Mesenchymal stem cell (in vitro differentiated cells and primary cell): ENCODE measurements around the gene LRRC41.

ENCODE experiments used
- DNase-seq: peaks from one replicate; pipeline ENCODE4 v3.0.0-alpha.2; 2013
- H2AFZ ChIP-seq: one replicate; pipeline ENCODE4 v1.6.1; 2013; ENCODE audit warnings: low read depth, mild to moderate bottlenecking, control low read depth, inconsistent platforms, low read length, moderate library complexity
- H2AK5ac ChIP-seq: 2 replicates; pipeline ENCODE4 v1.6.1; 2013; ENCODE audit warnings: low read length, moderate library complexity, mild to moderate bottlenecking, inconsistent platforms; ENCODE audit not compliant: severe bottlenecking
- H2BK120ac ChIP-seq: one replicate; pipeline ENCODE4 v1.6.1; 2013; ENCODE audit warnings: low read depth, mild to moderate bottlenecking, inconsistent platforms, low read length, moderate library complexity
- H2BK12ac ChIP-seq, 2 experiments: one replicate each; pipeline ENCODE4 v1.6.1; 2013; ENCODE audit warnings: inconsistent platforms in 2 of 2, low read length in 2 of 2, mild to moderate bottlenecking in 2 of 2, moderate library complexity in 2 of 2, control low read depth in 1 of 2
- H2BK15ac ChIP-seq: one replicate; pipeline ENCODE4 v1.6.1; 2013; ENCODE audit warnings: mild to moderate bottlenecking, low read depth, inconsistent platforms; ENCODE audit not compliant: poor library complexity, severe bottlenecking
- H2BK5ac ChIP-seq: 2 replicates; pipeline ENCODE4 v1.6.1; 2013; ENCODE audit warnings: low read depth, mild to moderate bottlenecking, low read length, control low read depth, inconsistent platforms; ENCODE audit not compliant: poor library complexity, severe bottlenecking
- H3K14ac ChIP-seq, 2 experiments: one replicate each; pipeline ENCODE4 v1.6.1; 2013; ENCODE audit warnings: inconsistent platforms in 2 of 2, low read length in 2 of 2, control low read depth in 1 of 2, mild to moderate bottlenecking in 1 of 2, moderate library complexity in 1 of 2
- H3K18ac ChIP-seq, 2 experiments: one replicate each; pipeline ENCODE4 v1.6.1; 2013; ENCODE audit warnings: inconsistent platforms in 2 of 2, low read length in 2 of 2, control low read depth in 1 of 2, low read depth in 1 of 2, mild to moderate bottlenecking in 1 of 2
- H3K23ac ChIP-seq, 2 experiments: one replicate each; pipeline ENCODE4 v1.6.1; 2013; ENCODE audit warnings: inconsistent platforms in 2 of 2, low read length in 2 of 2, mild to moderate bottlenecking in 2 of 2, moderate library complexity in 2 of 2, control low read depth in 1 of 2
- H3K27ac ChIP-seq: 2 replicates; pipeline ENCODE4 v1.5.1; 2013; ENCODE audit warnings: mild to moderate bottlenecking, moderate library complexity, low read length, control low read depth, inconsistent platforms; ENCODE audit not compliant: poor library complexity, severe bottlenecking
- H3K27me3 ChIP-seq, 2 experiments: 2 replicates each; pipeline versions ENCODE4 v1.6.1 to v1.7.0; 2013; ENCODE audit warnings: low read length in 2 of 2, mild to moderate bottlenecking in 2 of 2, moderate library complexity in 2 of 2, control low read depth in 1 of 2, inconsistent platforms in 1 of 2; ENCODE audit not compliant: control insufficient read depth in 1 of 2, insufficient read depth in 1 of 2
- H3K36me3 ChIP-seq, 2 experiments: 2 replicates each; pipeline versions ENCODE4 v1.6.1 to v1.7.0; 2013; ENCODE audit warnings: low read length in 2 of 2, control low read depth in 1 of 2, inconsistent platforms in 1 of 2, low read depth in 1 of 2, mild to moderate bottlenecking in 1 of 2; ENCODE audit not compliant: insufficient read depth in 2 of 2, control insufficient read depth in 1 of 2
- H3K4ac ChIP-seq, 2 experiments: one replicate each; pipeline ENCODE4 v1.6.1; 2013; ENCODE audit warnings: inconsistent platforms in 2 of 2, low read length in 2 of 2, mild to moderate bottlenecking in 2 of 2, moderate library complexity in 2 of 2, control low read depth in 1 of 2, low read depth in 1 of 2
- H3K4me1 ChIP-seq: 2 replicates; pipeline ENCODE4 v1.6.1; 2013; ENCODE audit warnings: low read depth, low read length, control low read depth; ENCODE audit not compliant: control insufficient read depth, insufficient read depth
- H3K4me2 ChIP-seq: 2 replicates; pipeline ENCODE4 v1.6.1; 2013; ENCODE audit warnings: low read length, mild to moderate bottlenecking, inconsistent platforms; ENCODE audit not compliant: poor library complexity, severe bottlenecking
- H3K4me3 ChIP-seq, 2 experiments: 2 replicates each; pipeline versions ENCODE4 v1.5.1 to v1.7.0; 2013; ENCODE audit warnings: low read length in 2 of 2, mild to moderate bottlenecking in 2 of 2, control low read depth in 1 of 2, low read depth in 1 of 2; ENCODE audit not compliant: insufficient read depth in 1 of 2
- H3K79me1 ChIP-seq: replicated peaks from 2 replicates; pipeline ENCODE4 v1.6.1; 2013; ENCODE audit warnings: mild to moderate bottlenecking, control low read depth, low read length, inconsistent platforms; ENCODE audit not compliant: poor library complexity, severe bottlenecking
- H3K9ac ChIP-seq: 2 replicates; pipeline ENCODE4 v1.7.0; 2013; ENCODE audit warnings: mild to moderate bottlenecking, low read length, moderate library complexity
- H3K9me3 ChIP-seq: 2 replicates; pipeline ENCODE4 v1.7.0; 2013; ENCODE audit warnings: mild to moderate bottlenecking, low read length; ENCODE audit not compliant: control insufficient read depth
- H4K8ac ChIP-seq: one replicate; pipeline ENCODE4 v1.6.1; 2013; ENCODE audit warnings: inconsistent platforms, mild to moderate bottlenecking, low read length, moderate library complexity
- H4K91ac ChIP-seq: one replicate; pipeline ENCODE4 v1.6.1; 2013; ENCODE audit warnings: mild to moderate bottlenecking, low read length, inconsistent platforms
- WGBS: methylation state at CpG from one replicate; pipeline ENCODE4 v1.1.7; 2013; ENCODE audit warnings: mixed read lengths; 5-methylcytosine and 5-hydroxymethylcytosine counted together

The LRRC41 gene

DNA sequence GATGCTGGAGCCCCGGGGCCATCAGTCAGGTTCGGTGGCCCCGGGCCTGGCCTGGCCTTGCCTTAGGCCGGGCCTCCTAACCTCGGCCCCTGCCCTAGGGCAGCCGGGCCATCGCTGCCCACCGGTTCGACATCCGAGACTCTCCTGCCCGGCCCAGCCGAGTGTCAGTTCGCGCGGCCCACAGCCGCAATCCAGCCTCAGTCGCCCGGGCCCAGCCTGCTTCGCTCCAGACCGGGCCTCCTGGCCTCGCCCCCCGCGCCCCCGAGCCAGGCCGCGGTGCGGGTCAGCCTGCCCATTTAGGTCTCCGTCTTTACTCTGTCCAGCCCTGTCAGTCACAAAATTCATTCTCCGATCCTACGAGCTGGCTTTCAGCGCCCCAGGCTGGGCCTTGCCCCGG is 777 bp downstream of the LRRC41 start:
- H3K27ac ChIP-seq, result peak overlapping the region; percentile 89
- peaks cover 3 to 6% of the 10 kb centered on the region in 2 experiments for H3K36me3 ChIP-seq
- H2AK5ac ChIP-seq, result no peak overlapping the region
- H3K9me3 ChIP-seq, result no peaks in the 10 kb centered on the region
- peak overlapping the region; percentile 75 to 97 for H3K4me3 ChIP-seq
- H4K91ac ChIP-seq, result peak overlapping the region; percentile 99
- peak overlapping the region; percentile 98 for H4K8ac ChIP-seq
- peak overlapping the region; percentile 100 for H3K9ac ChIP-seq
- peak overlapping the region; percentile 81 to 99 for H3K18ac ChIP-seq
- WGBS, result 0% methylated on average over 32 of the region's 32 CpGs
- H3K4me2 ChIP-seq, result peak overlapping the region; percentile 62
- peak overlapping the region; percentile 74 for H2BK5ac ChIP-seq
- peak overlapping the region; percentile 18 for H2AFZ ChIP-seq
- H3K79me1 ChIP-seq, result peaks cover under 1% of the 10 kb centered on the region
- peak overlapping the region; percentile 73 for H2BK15ac ChIP-seq
- no peaks in the 10 kb centered on the region for H3K27me3 ChIP-seq
- peak overlapping the region in 1 of 2 experiments; percentile 67 for H2BK12ac ChIP-seq
- peak overlapping the region; percentile 94 to 98 for H3K4ac ChIP-seq
- H3K14ac ChIP-seq, result peak overlapping the region; percentile 89 to 99
- peak; percentile 58 for DNase-seq
- peak overlapping the region; percentile 98 for H2BK120ac ChIP-seq
- H3K23ac ChIP-seq, result peak overlapping the region; percentile 37 to 99
- peaks cover 18% of the 10 kb centered on the region for H3K4me1 ChIP-seq

DNA sequence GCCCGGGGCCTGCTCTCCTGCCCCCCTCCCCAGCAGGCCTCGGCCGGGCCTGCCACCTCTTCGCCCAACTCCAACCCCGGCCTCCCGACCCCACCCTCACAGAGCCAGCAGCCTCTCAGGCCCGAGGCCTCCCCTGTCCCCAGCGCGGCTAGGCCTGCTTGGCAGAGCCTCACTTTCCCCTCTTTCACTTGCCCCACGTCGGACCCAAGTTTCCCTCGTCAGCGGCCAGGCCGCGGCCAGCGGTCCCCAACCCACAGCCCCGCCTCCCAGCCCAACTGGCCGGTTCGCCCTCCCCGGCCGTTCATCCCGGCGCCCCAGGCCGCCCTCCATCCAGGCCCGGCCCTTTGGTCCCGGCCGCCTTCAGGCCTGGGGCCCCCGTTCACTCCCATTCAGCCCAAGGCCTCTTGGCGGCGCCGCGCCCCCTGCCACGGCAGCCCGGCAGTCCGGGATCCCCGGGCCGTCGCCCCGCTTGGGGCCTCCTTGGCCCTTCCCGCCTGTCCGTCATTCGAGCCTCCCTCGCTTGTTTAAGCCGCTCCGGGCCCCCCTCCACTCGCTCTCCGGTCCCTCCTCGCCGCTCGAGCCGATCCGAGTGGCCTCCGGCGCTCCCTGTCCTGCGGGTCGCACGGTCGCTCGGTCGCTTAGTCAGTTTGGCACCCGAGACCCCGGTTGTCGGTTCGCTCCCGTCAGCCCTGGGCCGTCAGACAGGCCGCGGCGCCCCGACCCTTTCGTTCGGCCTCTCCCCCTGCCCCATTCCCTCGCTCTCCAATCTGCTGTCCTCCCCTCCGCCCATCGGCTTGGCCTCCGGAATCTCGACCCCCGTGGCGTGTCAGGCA is 1.4 kb downstream of the LRRC41 start:
- Histone ChIP-seq H2AK5ac (peak overlapping the region; percentile 27), H2BK120ac (peak overlapping the region; percentile 98), H3K9me3 (no peaks in the 10 kb centered on the region), H2AFZ (peak overlapping the region; percentile 36), H4K91ac (peak overlapping the region; percentile 99), H3K27ac (peak overlapping the region; percentile 89), H3K4ac (peak overlapping the region; percentile 94 to 98), H2BK15ac (peak overlapping the region; percentile 88), H3K4me1 (peaks cover 16% of the 10 kb centered on the region), H3K4me2 (peak overlapping the region; percentile 62), H3K4me3 (peak overlapping the region; percentile 75 to 97), H3K27me3 (no peaks in the 10 kb centered on the region), H3K79me1 (peaks cover 5% of the 10 kb centered on the region), H3K36me3 (peaks cover 8 to 12% of the 10 kb centered on the region in 2 experiments), H3K9ac (peak overlapping the region; percentile 100), H2BK12ac (peak overlapping the region in 1 of 2 experiments; percentile 55), H3K23ac (peak overlapping the region; percentile 91 to 99), H2BK5ac (peak overlapping the region; percentile 90), H3K14ac (peak overlapping the region in 1 of 2 experiments; percentile 89), H4K8ac (peak overlapping the region; percentile 98), H3K18ac (peak overlapping the region; percentile 81 to 99)
- peak; percentile 68 for DNase-seq
- under 1% methylated on average over 79 of the region's 79 CpGs for WGBS

- Histone ChIP-seq H3K27me3 (no peaks in the 10 kb centered on the region), H3K4ac (peak overlapping the region; percentile 69 to 98), H3K9me3 (no peaks in the 10 kb centered on the region), H4K91ac (peak overlapping the region; percentile 99), H2AFZ (peak overlapping the region; percentile 36), H2BK15ac (no peak overlapping the region), H3K18ac (peak overlapping the region; percentile 81 to 92), H3K79me1 (peaks cover 5% of the 10 kb centered on the region), H4K8ac (peak overlapping the region; percentile 98), H2BK120ac (peak overlapping the region; percentile 98), H3K4me2 (peak overlapping the region; percentile 62), H3K27ac (peak overlapping the region; percentile 88), H3K4me1 (peaks cover 12% of the 10 kb centered on the region), H2BK5ac (peak overlapping the region; percentile 90), H3K23ac (peak overlapping the region in 1 of 2 experiments; percentile 96), H3K4me3 (peak overlapping the region; percentile 75 to 97), H2BK12ac (peak overlapping the region in 1 of 2 experiments; percentile 4), H3K9ac (peak overlapping the region; percentile 100), H3K14ac (peak overlapping the region in 1 of 2 experiments; percentile 91), H3K36me3 (peaks cover 5 to 18% of the 10 kb centered on the region in 2 experiments), H2AK5ac (peak overlapping the region; percentile 40)
- 10% methylated on average over 17 of the region's 17 CpGs for WGBS
- no peak for DNase-seq
Measured at GRCh38 chr1:46301406-46301807, 2.0 kb downstream of the LRRC41 start.
